ENCODE results near the gene MND1. TPM values are rescaled to one million over a fixed set of nuclear protein-coding genes. Genes with fewer than 3 reads are reported as not detected.
"Not testable (repeated sequence)": the region's sequence is repeated elsewhere in the genome, so short reads cannot be mapped to it uniquely, and the experiment has no call there.

Gene MND1
- total and polyA plus RNA-seq, 2 donors from 2014 or later: 0.98 to 1.5 TPM

DNA sequence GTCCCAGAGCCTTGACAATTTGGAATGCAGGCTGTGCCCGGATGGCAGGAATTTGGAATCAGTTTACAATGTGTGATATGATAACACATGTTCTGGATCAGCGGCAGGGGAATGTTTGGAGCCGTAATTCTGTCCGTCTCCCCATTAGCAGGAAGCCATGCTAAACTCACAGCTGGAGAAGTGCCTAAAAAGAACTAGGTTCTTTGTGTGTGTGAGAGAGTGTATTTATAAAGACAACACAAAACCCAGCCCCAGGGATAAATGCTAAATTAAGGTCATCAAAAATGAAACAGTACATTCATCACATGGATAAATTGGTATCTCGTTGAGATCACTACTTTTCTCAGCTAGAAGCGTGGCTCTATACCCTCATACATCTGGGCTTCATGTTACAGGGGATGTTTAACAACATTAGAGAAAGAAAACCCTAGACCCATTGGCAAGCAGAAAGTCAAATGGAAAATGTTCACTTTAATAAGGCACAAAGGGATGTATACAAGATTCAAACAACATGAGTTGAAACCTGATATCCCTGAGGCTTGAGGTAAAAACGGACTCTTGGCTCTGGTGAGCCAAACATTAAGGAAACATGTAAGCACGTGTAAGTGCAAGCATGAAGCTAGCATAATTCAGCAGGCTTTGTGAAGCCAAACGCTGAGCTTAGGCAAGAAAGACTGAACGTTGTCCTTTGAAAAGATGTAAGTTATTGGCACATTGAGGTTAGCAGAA, 103.7 kb downstream of the MND1 start:
- TF ChIP-seq, protein P1, sequence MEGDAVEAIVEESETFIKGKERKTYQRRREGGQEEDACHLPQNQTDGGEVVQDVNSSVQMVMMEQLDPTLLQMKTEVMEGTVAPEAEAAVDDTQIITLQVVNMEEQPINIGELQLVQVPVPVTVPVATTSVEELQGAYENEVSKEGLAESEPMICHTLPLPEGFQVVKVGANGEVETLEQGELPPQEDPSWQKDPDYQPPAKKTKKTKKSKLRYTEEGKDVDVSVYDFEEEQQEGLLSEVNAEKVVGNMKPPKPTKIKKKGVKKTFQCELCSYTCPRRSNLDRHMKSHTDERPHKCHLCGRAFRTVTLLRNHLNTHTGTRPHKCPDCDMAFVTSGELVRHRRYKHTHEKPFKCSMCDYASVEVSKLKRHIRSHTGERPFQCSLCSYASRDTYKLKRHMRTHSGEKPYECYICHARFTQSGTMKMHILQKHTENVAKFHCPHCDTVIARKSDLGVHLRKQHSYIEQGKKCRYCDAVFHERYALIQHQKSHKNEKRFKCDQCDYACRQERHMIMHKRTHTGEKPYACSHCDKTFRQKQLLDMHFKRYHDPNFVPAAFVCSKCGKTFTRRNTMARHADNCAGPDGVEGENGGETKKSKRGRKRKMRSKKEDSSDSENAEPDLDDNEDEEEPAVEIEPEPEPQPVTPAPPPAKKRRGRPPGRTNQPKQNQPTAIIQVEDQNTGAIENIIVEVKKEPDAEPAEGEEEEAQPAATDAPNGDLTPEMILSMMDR (IDR thresholded peaks at IDR 0.05; ENCODE audit: borderline replicate concordance, extremely low read depth, insufficient read depth): no peak
- no peaks in the 10 kb centered on the region for H3K36me3 ChIP-seq (ENCODE audit: control insufficient read depth in 2 of 3, insufficient read depth in 3 of 3, low read length in 3 of 3)
- H3K27ac ChIP-seq (ENCODE audit: low read depth in 2 of 2, low read length in 2 of 2): peak overlapping the region in 1 of 2 donors; percentile 48
- FAIRE-seq (no peak), DNase-seq (peak in 3 of 5 donors; percentile 63 to 92 (median 85))
- peak overlapping the region in 1 of 3 donors; percentile 26 for H3K4me3 ChIP-seq (ENCODE audit: low read length in 3 of 3)
- H3K9ac ChIP-seq (ENCODE audit: low read length in 3 of 3): peak overlapping the region in 2 of 3 donors; percentile 4 to 6
- peaks cover 0 to 5% (median 0%) of the 10 kb centered on the region in 3 donors for H3K4me1 ChIP-seq (ENCODE audit: control insufficient read depth in 2 of 3, insufficient read depth in 2 of 3, low read depth in 1 of 3, low read length in 3 of 3)
- no peaks in the 10 kb centered on the region for H3K27me3 ChIP-seq (ENCODE audit: control insufficient read depth, insufficient read depth, low read length)
- H3K9me3 ChIP-seq (ENCODE audit: control insufficient read depth in 2 of 3, insufficient read depth in 1 of 3, low read length in 3 of 3): no peaks in the 10 kb centered on the region
- intact Hi-C loops (cut with DNase I): no loop called here

DNA sequence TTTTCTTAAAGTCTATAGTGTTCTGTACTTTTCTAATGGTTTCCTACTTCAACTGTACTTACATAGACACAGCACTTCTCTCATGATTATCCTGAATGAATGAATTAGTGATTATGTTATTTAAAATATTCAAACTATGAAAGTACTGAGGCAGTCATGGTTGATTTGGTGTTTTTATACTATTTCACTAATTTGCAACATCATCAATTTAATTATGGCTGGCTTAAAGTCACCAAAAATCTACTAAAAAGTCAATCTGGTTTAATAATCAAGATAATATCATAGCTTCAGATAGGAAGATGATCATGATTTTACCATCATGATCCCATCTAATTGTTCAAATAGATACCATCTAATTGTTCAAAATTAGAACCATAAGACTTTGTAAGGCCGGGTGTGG, 104.8 kb downstream of the MND1 start:
- no peak for FAIRE-seq
- no peaks in the 10 kb centered on the region for H3K9me3 ChIP-seq (ENCODE audit: control insufficient read depth in 2 of 3, insufficient read depth in 1 of 3, low read length in 3 of 3)
- no peak overlapping the region for H3K9ac ChIP-seq (ENCODE audit: low read length in 3 of 3)
- TF ChIP-seq, protein P1 (IDR thresholded peaks at IDR 0.05; ENCODE audit: borderline replicate concordance, extremely low read depth, insufficient read depth): no peak
- H3K27me3 ChIP-seq (ENCODE audit: control insufficient read depth, insufficient read depth, low read length): no peaks in the 10 kb centered on the region
- intact Hi-C loops (cut with DNase I): no loop called here
- no peak overlapping the region for H3K27ac ChIP-seq (ENCODE audit: low read depth in 2 of 2, low read length in 2 of 2)
- no peak overlapping the region for H3K4me3 ChIP-seq (ENCODE audit: low read length in 3 of 3)
- no peaks in the 10 kb centered on the region for H3K36me3 ChIP-seq (ENCODE audit: control insufficient read depth in 2 of 3, insufficient read depth in 3 of 3, low read length in 3 of 3)
- peaks cover 0 to 5% (median 0%) of the 10 kb centered on the region in 3 donors for H3K4me1 ChIP-seq (ENCODE audit: control insufficient read depth in 2 of 3, insufficient read depth in 2 of 3, low read depth in 1 of 3, low read length in 3 of 3)
- no peak for DNase-seq

DNA sequence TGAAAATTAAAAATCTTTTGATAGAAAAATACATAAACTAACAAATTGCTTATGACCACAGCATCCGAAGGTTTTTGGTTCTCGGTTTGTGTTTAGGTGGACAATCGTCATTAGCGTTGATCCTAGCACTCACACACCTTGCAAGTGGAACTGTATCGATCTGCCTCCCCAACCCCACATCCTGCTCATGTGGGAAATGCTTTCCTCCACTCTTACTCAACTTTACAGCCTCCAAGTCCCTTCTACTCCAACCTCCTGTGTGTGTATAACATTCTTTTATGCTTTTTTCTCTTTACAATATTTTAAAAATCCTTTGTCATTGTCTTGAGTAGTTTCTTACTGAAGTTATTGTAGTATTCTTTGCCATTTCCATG, 106.0 kb downstream of the MND1 start:
- Histone ChIP-seq H3K9me3 (ENCODE audit: control insufficient read depth in 2 of 3, insufficient read depth in 1 of 3, low read length in 3 of 3) (no peaks in the 10 kb centered on the region), H3K27ac (ENCODE audit: low read depth in 2 of 2, low read length in 2 of 2) (no peak overlapping the region), H3K27me3 (ENCODE audit: control insufficient read depth, insufficient read depth, low read length) (no peaks in the 10 kb centered on the region), H3K36me3 (ENCODE audit: control insufficient read depth in 2 of 3, insufficient read depth in 3 of 3, low read length in 3 of 3) (no peaks in the 10 kb centered on the region), H3K9ac (ENCODE audit: low read length in 3 of 3) (no peak overlapping the region), H3K4me1 (ENCODE audit: control insufficient read depth in 2 of 3, insufficient read depth in 2 of 3, low read depth in 1 of 3, low read length in 3 of 3) (peaks cover 0 to 5% (median 0%) of the 10 kb centered on the region in 3 donors), H3K4me3 (ENCODE audit: low read length in 3 of 3) (no peak overlapping the region)
- TF ChIP-seq, protein P1 (IDR thresholded peaks at IDR 0.05; ENCODE audit: borderline replicate concordance, extremely low read depth, insufficient read depth): no peak
- DNase-seq (no peak), FAIRE-seq (no peak)
- intact Hi-C loops (cut with DNase I): no loop called here

DNA sequence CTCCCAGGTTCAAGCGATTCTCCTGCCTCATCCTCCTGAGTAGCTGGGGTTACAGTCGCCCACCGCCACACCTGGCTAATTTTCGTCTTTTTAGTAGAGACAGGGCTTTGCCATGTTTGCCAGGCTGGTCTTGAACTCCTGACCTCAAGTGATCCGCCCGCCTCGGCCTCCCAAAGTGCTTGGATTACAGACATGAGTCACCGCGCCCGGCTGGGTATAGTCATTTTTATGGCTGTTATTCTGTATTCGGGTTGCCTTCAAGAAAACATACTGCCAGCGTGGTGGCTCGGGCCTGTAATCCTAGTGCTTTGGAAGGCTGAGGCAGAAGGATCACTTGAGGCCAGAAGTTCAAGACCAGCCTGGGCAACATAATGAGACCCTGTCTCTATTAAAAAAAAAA, 106.7 kb downstream of the MND1 start:
- H3K9me3 ChIP-seq (ENCODE audit: control insufficient read depth in 2 of 3, insufficient read depth in 1 of 3, low read length in 3 of 3); intact Hi-C loops (cut with DNase I); H3K4me3 ChIP-seq (ENCODE audit: low read length in 3 of 3); H3K27ac ChIP-seq (ENCODE audit: low read depth in 2 of 2, low read length in 2 of 2); FAIRE-seq; H3K36me3 ChIP-seq (ENCODE audit: control insufficient read depth in 2 of 3, insufficient read depth in 3 of 3, low read length in 3 of 3); H3K27me3 ChIP-seq (ENCODE audit: control insufficient read depth, insufficient read depth, low read length); H3K4me1 ChIP-seq (ENCODE audit: control insufficient read depth in 2 of 3, insufficient read depth in 2 of 3, low read depth in 1 of 3, low read length in 3 of 3); DNase-seq; H3K9ac ChIP-seq (ENCODE audit: low read length in 3 of 3): not testable (repeated sequence)
